ENCODE results near the gene RAB11B. TPM values are rescaled to one million over a fixed set of nuclear protein-coding genes. Genes with fewer than 3 reads are reported as not detected.

RAB11B gene
- total and polyA plus RNA-seq, 2 of the 13 experiments (the other 11 are each of a cell fraction or from before 2014, with no cell fraction given) = 6.0 to 28.4 TPM

GRCh38 chr19:8361921-8362793, 28.0 kb upstream of the RAB11B start (continued):
- TF ChIP-seq, protein P1, sequence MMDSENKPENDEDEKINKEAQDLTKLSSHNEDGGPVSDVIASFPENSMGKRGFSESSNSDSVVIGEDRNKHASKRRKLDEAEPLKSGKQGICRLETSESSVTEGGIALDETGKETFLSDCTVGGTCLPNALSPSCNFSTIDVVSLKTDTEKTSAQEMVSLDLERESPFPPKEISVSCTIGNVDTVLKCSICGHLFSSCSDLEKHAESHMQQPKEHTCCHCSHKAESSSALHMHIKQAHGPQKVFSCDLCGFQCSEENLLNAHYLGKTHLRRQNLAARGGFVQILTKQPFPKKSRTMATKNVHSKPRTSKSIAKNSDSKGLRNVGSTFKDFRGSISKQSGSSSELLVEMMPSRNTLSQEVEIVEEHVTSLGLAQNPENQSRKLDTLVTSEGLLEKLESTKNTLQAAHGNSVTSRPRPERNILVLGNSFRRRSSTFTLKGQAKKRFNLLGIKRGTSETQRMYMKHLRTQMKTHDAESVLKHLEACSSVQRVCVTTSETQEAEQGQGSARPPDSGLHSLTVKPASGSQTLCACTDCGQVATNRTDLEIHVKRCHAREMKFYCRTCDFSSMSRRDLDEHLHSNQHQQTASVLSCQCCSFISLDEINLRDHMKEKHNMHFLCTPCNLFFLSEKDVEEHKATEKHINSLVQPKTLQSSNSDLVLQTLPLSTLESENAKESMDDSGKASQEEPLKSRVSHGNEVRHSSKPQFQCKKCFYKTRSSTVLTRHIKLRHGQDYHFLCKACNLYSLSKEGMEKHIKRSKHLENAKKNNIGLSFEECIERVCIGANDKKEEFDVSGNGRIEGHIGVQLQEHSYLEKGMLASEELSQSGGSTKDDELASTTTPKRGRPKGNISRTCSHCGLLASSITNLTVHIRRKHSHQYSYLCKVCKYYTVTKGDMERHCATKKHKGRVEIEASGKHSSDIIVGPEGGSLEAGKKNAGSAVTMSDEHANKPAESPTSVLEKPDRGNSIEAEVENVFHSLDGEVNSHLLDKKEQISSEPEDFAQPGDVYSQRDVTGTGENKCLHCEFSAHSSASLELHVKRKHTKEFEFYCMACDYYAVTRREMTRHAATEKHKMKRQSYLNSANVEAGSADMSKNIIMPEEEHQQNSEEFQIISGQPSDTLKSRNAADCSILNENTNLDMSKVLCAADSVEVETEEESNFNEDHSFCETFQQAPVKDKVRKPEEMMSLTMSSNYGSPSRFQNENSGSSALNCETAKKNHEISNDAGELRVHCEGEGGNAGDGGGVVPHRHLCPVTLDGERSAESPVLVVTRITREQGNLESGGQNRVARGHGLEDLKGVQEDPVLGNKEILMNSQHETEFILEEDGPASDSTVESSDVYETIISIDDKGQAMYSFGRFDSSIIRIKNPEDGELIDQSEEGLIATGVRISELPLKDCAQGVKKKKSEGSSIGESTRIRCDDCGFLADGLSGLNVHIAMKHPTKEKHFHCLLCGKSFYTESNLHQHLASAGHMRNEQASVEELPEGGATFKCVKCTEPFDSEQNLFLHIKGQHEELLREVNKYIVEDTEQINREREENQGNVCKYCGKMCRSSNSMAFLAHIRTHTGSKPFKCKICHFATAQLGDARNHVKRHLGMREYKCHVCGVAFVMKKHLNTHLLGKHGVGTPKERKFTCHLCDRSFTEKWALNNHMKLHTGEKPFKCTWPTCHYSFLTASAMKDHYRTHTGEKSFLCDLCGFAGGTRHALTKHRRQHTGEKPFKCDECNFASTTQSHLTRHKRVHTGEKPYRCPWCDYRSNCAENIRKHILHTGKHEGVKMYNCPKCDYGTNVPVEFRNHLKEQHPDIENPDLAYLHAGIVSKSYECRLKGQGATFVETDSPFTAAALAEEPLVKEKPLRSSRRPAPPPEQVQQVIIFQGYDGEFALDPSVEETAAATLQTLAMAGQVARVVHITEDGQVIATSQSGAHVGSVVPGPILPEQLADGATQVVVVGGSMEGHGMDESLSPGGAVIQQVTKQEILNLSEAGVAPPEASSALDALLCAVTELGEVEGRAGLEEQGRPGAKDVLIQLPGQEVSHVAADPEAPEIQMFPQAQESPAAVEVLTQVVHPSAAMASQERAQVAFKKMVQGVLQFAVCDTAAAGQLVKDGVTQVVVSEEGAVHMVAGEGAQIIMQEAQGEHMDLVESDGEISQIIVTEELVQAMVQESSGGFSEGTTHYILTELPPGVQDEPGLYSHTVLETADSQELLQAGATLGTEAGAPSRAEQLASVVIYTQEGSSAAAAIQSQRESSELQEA (CRISPR knock-in tag; IDR thresholded peaks at IDR 0.05; ENCODE audit: not compliant biosample characterization) = no peak
- TF ChIP-seq, protein P2, sequence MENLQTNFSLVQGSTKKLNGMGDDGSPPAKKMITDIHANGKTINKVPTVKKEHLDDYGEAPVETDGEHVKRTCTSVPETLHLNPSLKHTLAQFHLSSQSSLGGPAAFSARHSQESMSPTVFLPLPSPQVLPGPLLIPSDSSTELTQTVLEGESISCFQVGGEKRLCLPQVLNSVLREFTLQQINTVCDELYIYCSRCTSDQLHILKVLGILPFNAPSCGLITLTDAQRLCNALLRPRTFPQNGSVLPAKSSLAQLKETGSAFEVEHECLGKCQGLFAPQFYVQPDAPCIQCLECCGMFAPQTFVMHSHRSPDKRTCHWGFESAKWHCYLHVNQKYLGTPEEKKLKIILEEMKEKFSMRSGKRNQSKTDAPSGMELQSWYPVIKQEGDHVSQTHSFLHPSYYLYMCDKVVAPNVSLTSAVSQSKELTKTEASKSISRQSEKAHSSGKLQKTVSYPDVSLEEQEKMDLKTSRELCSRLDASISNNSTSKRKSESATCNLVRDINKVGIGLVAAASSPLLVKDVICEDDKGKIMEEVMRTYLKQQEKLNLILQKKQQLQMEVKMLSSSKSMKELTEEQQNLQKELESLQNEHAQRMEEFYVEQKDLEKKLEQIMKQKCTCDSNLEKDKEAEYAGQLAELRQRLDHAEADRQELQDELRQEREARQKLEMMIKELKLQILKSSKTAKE (CRISPR knock-in tag; IDR thresholded peaks at IDR 0.05; ENCODE audit: borderline replicate concordance) = peak; percentile 75; the same call in 1 of the 2 replicates
- no peak for TF ChIP-seq PAWR (CRISPR knock-in tag; IDR thresholded peaks at IDR 0.05; ENCODE audit: borderline replicate concordance)
- TF ChIP-seq GFI1 (CRISPR knock-in tag; IDR thresholded peaks at IDR 0.05; ENCODE audit: borderline replicate concordance) = no peak
- no peak for TF ChIP-seq ZNF333 (CRISPR knock-in tag; IDR thresholded peaks at IDR 0.05; ENCODE audit: borderline replicate concordance)
- no peak for TF ChIP-seq SYNCRIP (IDR thresholded peaks at IDR 0.05; ENCODE audit: insufficient read depth, low read depth, low read length)
- TF ChIP-seq ZSCAN20 (CRISPR knock-in tag; IDR thresholded peaks at IDR 0.05; ENCODE audit: borderline replicate concordance) = no peak
- no peak for TF ChIP-seq RARG (CRISPR knock-in tag; IDR thresholded peaks at IDR 0.05; ENCODE audit: low read depth)
- TF ChIP-seq KMT2B (CRISPR knock-in tag; IDR thresholded peaks at IDR 0.05) = no peak
- TF ChIP-seq ZNF264 (CRISPR knock-in tag; IDR thresholded peaks at IDR 0.05) = no peak
- TF ChIP-seq, protein P3, sequence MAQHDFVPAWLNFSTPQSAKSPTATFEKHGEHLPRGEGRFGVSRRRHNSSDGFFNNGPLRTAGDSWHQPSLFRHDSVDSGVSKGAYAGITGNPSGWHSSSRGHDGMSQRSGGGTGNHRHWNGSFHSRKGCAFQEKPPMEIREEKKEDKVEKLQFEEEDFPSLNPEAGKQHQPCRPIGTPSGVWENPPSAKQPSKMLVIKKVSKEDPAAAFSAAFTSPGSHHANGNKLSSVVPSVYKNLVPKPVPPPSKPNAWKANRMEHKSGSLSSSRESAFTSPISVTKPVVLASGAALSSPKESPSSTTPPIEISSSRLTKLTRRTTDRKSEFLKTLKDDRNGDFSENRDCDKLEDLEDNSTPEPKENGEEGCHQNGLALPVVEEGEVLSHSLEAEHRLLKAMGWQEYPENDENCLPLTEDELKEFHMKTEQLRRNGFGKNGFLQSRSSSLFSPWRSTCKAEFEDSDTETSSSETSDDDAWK (CRISPR knock-in tag; IDR thresholded peaks at IDR 0.05) = no peak
- TF ChIP-seq ZNF513 (CRISPR knock-in tag; conservative IDR thresholded peaks at IDR 0.05) = no peak
- TF ChIP-seq IKZF1 (IDR thresholded peaks at IDR 0.05) = no peak
- no peak for TF ChIP-seq ZNF629 (CRISPR knock-in tag; conservative IDR thresholded peaks at IDR 0.05)
